ENCODE results near the gene GNPDA1.

- TF ChIP-seq CTCF (IDR thresholded peaks at IDR 0.05; ENCODE audit: low read depth, low read length, missing input control), result no peak
- TF ChIP-seq MAX (IDR thresholded peaks at IDR 0.05), result no peak
- TF ChIP-seq JUND (IDR thresholded peaks at IDR 0.05), result no peak
- no peak for TF ChIP-seq GABPA (IDR thresholded peaks at IDR 0.05 in 1 of 2, conservative IDR thresholded peaks at IDR 0.05 in 1 of 2)
- TF ChIP-seq EGR1 (IDR thresholded peaks at IDR 0.05; ENCODE audit: low read depth in 2 of 2), result no peak
- no peak for TF ChIP-seq YY1 (IDR thresholded peaks at IDR 0.05)
- TF ChIP-seq ATF3 (IDR thresholded peaks at IDR 0.05), result no peak
- no peak for TF ChIP-seq RAD21 (IDR thresholded peaks at IDR 0.05)
- TF ChIP-seq SP1 (IDR thresholded peaks at IDR 0.05), result no peak
- no peak for TF ChIP-seq TAF1 (conservative IDR thresholded peaks at IDR 0.05)
Measured at GRCh38 chr5:141958546-141959172, 54.2 kb downstream of the GNPDA1 start.
